ENCODE data around the gene ARHGAP8.
"Not testable (repeated sequence)": the region's sequence is repeated elsewhere in the genome, so short reads cannot be mapped to it uniquely, and the experiment has no call there.

The ARHGAP8 gene

GRCh38 chr22:44850946-44851345 lies 98.6 kb downstream of the ARHGAP8 start:
- H3K4me3 Mint-ChIP-seq: no peak overlapping the region
- no peaks in the 10 kb centered on the region for H3K9me3 Mint-ChIP-seq
- DNase-seq (ENCODE audit: low spot score in 2 of 2) (no peak), ATAC-seq (no peak)
- H3K4me1 Mint-ChIP-seq: peaks cover 11% of the 10 kb centered on the region
- H3K27ac Mint-ChIP-seq: no peak overlapping the region
- H3K36me3 Mint-ChIP-seq: no peaks in the 10 kb centered on the region

- DNase-seq (ENCODE audit: low spot score in 2 of 2); H3K9me3 Mint-ChIP-seq; H3K36me3 Mint-ChIP-seq; H3K27ac Mint-ChIP-seq; H3K4me3 Mint-ChIP-seq; ATAC-seq: not testable (repeated sequence)
- peaks cover 13% of the 10 kb centered on the region for H3K4me1 Mint-ChIP-seq
These were observed 102.3 kb downstream of the ARHGAP8 start for GRCh38 chr22:44854641-44855040.

- ATAC-seq: peak; percentile 93
- no peak for DNase-seq (ENCODE audit: low spot score in 2 of 2)
- peaks cover 13% of the 10 kb centered on the region for H3K4me1 Mint-ChIP-seq
- no peaks in the 10 kb centered on the region for H3K36me3 Mint-ChIP-seq
- no peak overlapping the region for H3K4me3 Mint-ChIP-seq
- no peaks in the 10 kb centered on the region for H3K9me3 Mint-ChIP-seq
- peak overlapping the region; percentile 33 for H3K27ac Mint-ChIP-seq
These were observed 103.5 kb downstream of the ARHGAP8 start for GRCh38 chr22:44855855-44856254.

- not testable (repeated sequence) for H3K27ac Mint-ChIP-seq; ATAC-seq; H3K4me1 Mint-ChIP-seq; H3K9me3 Mint-ChIP-seq; H3K36me3 Mint-ChIP-seq; H3K4me3 Mint-ChIP-seq; DNase-seq (ENCODE audit: low spot score in 2 of 2)
These were observed 106.4 kb downstream of the ARHGAP8 start for GRCh38 chr22:44858819-44859218.

DNA sequence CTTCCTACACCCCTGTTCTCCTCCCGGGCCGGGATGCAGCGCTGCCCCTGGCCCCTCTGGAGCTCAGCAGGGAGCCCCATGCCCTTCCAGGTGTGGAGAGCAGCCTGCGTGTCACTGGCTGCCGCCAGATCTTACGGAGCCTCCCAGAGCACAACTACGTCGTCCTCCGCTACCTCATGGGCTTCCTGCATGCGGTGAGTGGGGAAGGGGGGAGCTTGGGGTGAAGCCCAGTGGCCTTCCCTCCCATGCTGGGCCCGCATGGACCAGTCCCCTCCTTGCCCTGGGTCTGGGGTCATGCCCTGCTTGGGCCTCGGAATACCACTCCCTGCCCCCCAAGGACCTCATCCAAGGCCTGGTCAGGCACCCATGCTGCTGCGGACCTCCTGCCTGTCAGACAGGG lies 107.3 kb downstream of the ARHGAP8 start:
- no peak for ATAC-seq
- H3K9me3 Mint-ChIP-seq: no peaks in the 10 kb centered on the region
- H3K36me3 Mint-ChIP-seq: peaks cover 5% of the 10 kb centered on the region

GRCh38 chr22:44860311-44860710 lies 107.9 kb downstream of the ARHGAP8 start:
- H3K36me3 Mint-ChIP-seq: peaks cover 5% of the 10 kb centered on the region
- DNase-seq (ENCODE audit: low spot score in 2 of 2): no peak
- no peak overlapping the region for H3K4me3 Mint-ChIP-seq
- no peaks in the 10 kb centered on the region for H3K9me3 Mint-ChIP-seq
- no peak overlapping the region for H3K27ac Mint-ChIP-seq
- no peak for ATAC-seq
- peaks cover 8% of the 10 kb centered on the region for H3K4me1 Mint-ChIP-seq

More for the DNA sequence above, 107.3 kb downstream of the ARHGAP8 start:
- no peak overlapping the region for H3K4me3 Mint-ChIP-seq
- no peak overlapping the region for H3K27ac Mint-ChIP-seq
- DNase-seq (ENCODE audit: low spot score in 2 of 2): no peak
- peaks cover 8% of the 10 kb centered on the region for H3K4me1 Mint-ChIP-seq

GRCh38 chr22:44861245-44861644 lies 108.9 kb downstream of the ARHGAP8 start:
- H3K27ac Mint-ChIP-seq: no peak overlapping the region
- ATAC-seq: no peak

GRCh38 chr22:44862281-44862680 lies 109.9 kb downstream of the ARHGAP8 start:
- no peak for ATAC-seq
- Mint-ChIP-seq H3K4me3 (no peak overlapping the region), H3K36me3 (peaks cover 5% of the 10 kb centered on the region)

More at GRCh38 chr22:44861245-44861644, 108.9 kb downstream of the ARHGAP8 start:
- no peaks in the 10 kb centered on the region for H3K9me3 Mint-ChIP-seq
- no peak overlapping the region for H3K4me3 Mint-ChIP-seq
- H3K4me1 Mint-ChIP-seq: no peaks in the 10 kb centered on the region
- DNase-seq (ENCODE audit: low spot score in 2 of 2): no peak
- peaks cover 5% of the 10 kb centered on the region for H3K36me3 Mint-ChIP-seq

DNA sequence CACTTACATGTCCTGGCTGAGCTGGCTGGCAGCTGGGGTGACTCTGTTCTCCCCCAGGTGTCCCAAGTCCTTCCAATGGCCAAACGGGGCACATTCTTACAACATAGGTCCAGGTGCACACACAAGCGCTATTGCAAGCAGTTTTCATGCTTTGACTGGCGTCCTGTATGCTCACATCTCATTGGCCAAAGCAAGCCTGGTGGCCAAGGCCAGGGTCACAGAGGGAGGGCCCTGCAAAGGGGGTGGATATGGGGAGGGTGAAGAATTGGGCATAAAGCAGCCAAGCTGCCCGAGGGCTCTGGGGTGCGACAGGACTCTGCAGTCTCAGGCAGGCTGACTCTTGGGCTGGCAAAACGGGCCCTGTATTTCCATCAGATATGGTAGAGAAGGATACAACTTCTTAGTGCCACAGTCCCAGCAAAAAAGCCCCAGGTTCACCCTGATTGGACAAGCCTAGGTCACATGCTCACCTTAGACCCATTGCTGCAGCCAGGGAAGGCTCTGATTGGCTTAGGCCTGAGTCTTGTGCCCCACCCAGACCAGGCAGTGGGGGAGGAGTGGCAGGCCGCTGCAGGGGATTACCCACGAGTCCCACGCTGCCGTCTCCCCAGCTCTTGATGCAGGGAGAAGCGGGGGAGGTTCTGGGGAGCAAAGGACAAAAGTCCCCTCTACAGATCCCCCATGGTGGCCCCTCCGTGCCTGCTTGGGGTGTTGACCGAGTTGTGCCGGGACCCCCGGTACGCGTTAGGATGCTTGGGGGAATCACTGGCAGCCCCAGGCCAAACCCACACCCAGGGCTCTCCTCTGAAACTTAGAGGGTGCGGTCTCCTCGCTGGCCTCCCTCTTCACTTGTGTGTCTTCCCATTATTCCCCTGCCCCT lies 110.8 kb downstream of the ARHGAP8 start:
- ATAC-seq (no peak), DNase-seq (ENCODE audit: low spot score in 2 of 2) (no peak)
- Mint-ChIP-seq H3K4me1 (no peaks in the 10 kb centered on the region), H3K9me3 (no peaks in the 10 kb centered on the region), H3K36me3 (peaks cover 5% of the 10 kb centered on the region), H3K27ac (no peak overlapping the region), H3K4me3 (no peak overlapping the region)

More at GRCh38 chr22:44862281-44862680, 109.9 kb downstream of the ARHGAP8 start:
- DNase-seq (ENCODE audit: low spot score in 2 of 2): no peak
- no peaks in the 10 kb centered on the region for H3K4me1 Mint-ChIP-seq
- no peak overlapping the region for H3K27ac Mint-ChIP-seq
- no peaks in the 10 kb centered on the region for H3K9me3 Mint-ChIP-seq

GRCh38 chr22:44865193-44866057 lies 113.0 kb downstream of the ARHGAP8 start:
- no peak overlapping the region for H3K27ac Mint-ChIP-seq

GRCh38 chr22:44869196-44869595 lies 116.8 kb downstream of the ARHGAP8 start:
- no peak overlapping the region for H3K4me3 Mint-ChIP-seq
- no peaks in the 10 kb centered on the region for H3K9me3 Mint-ChIP-seq
- H3K36me3 Mint-ChIP-seq: peaks cover 3% of the 10 kb centered on the region
- ATAC-seq: no peak
- H3K27ac Mint-ChIP-seq: no peak overlapping the region
- DNase-seq (ENCODE audit: low spot score in 2 of 2): no peak
- peaks cover 4% of the 10 kb centered on the region for H3K4me1 Mint-ChIP-seq

More at GRCh38 chr22:44865193-44866057, 113.0 kb downstream of the ARHGAP8 start:
- Mint-ChIP-seq H3K9me3 (no peaks in the 10 kb centered on the region), H3K36me3 (peaks cover 5% of the 10 kb centered on the region), H3K4me1 (peaks cover 4% of the 10 kb centered on the region), H3K4me3 (no peak overlapping the region)
- DNase-seq (ENCODE audit: low spot score in 2 of 2) (no peak), ATAC-seq (no peak)

GRCh38 chr22:44870021-44870420 lies 117.6 kb downstream of the ARHGAP8 start:
- DNase-seq (ENCODE audit: low spot score in 2 of 2): no peak
- Mint-ChIP-seq H3K4me1 (peaks cover 4% of the 10 kb centered on the region), H3K36me3 (no peaks in the 10 kb centered on the region), H3K9me3 (no peaks in the 10 kb centered on the region), H3K27ac (no peak overlapping the region), H3K4me3 (no peak overlapping the region)
- peak; percentile 49 for ATAC-seq

GRCh38 chr22:44871782-44872181 lies 119.4 kb downstream of the ARHGAP8 start:
- Mint-ChIP-seq H3K4me1 (peaks cover 4% of the 10 kb centered on the region), H3K27ac (no peak overlapping the region), H3K4me3 (no peak overlapping the region), H3K9me3 (no peaks in the 10 kb centered on the region), H3K36me3 (no peaks in the 10 kb centered on the region)
- ATAC-seq: no peak
- no peak for DNase-seq (ENCODE audit: low spot score in 2 of 2)

GRCh38 chr22:44876921-44877320 lies 124.5 kb downstream of the ARHGAP8 start:
- Mint-ChIP-seq H3K27ac (no peak overlapping the region), H3K9me3 (no peaks in the 10 kb centered on the region), H3K36me3 (no peaks in the 10 kb centered on the region), H3K4me1 (no peaks in the 10 kb centered on the region), H3K4me3 (no peak overlapping the region)
- DNase-seq (ENCODE audit: low spot score in 2 of 2) (no peak), ATAC-seq (no peak)

- H3K27ac Mint-ChIP-seq: no peak overlapping the region
- no peaks in the 10 kb centered on the region for H3K36me3 Mint-ChIP-seq
- no peak for ATAC-seq
- DNase-seq (ENCODE audit: low spot score in 2 of 2): no peak
- no peaks in the 10 kb centered on the region for H3K9me3 Mint-ChIP-seq
- H3K4me3 Mint-ChIP-seq: no peak overlapping the region
- no peaks in the 10 kb centered on the region for H3K4me1 Mint-ChIP-seq
These were observed 126.3 kb downstream of the ARHGAP8 start for GRCh38 chr22:44878483-44879300.
